SK-N-SH treated with all-trans-retinoic acid at 6 μM for 48 hours (cell line): ENCODE data around the gene NCAM1.

Source experiments
- GLIS3 ChIP-seq: fragments of 250-450 bp; sonication (Bioruptor Pico); IDR thresholded peaks from 2 replicates; pipeline ENCODE4 v1.5.0; 2020; ENCODE audit warnings: mild to moderate bottlenecking, moderate library complexity
- OSR1 ChIP-seq: fragments of 250-450 bp; sonication (Bioruptor Pico); IDR thresholded peaks from 2 replicates; pipeline ENCODE4 v1.8.0; 2022; ENCODE audit warnings: moderate library complexity, mild to moderate bottlenecking, inconsistent platforms
- TCF4 ChIP-seq: fragments of 250-450 bp; sonication (Bioruptor Pico); IDR thresholded peaks from 2 replicates; pipeline ENCODE4 v1.8.0; 2021; ENCODE audit warnings: mild to moderate bottlenecking, moderate library complexity, borderline replicate concordance
- ZC3H10 ChIP-seq: fragments of 250-450 bp; sonication (Bioruptor Pico); IDR thresholded peaks from 2 replicates; pipeline ENCODE4 v1.5.1; 2021; ENCODE audit warnings: mild to moderate bottlenecking, moderate library complexity
- ZFP3 ChIP-seq: fragments of 250-450 bp; sonication (Bioruptor Pico); IDR thresholded peaks from 2 replicates; pipeline ENCODE4 v1.5.0; 2020; ENCODE audit warnings: mild to moderate bottlenecking, moderate library complexity
- ZFP30 ChIP-seq: fragments of 450-650 bp; formaldehyde crosslinking; IDR thresholded peaks from 2 replicates; pipeline ENCODE4 v1.5.0; 2022; ENCODE audit warnings: mild to moderate bottlenecking, moderate library complexity

DNA sequence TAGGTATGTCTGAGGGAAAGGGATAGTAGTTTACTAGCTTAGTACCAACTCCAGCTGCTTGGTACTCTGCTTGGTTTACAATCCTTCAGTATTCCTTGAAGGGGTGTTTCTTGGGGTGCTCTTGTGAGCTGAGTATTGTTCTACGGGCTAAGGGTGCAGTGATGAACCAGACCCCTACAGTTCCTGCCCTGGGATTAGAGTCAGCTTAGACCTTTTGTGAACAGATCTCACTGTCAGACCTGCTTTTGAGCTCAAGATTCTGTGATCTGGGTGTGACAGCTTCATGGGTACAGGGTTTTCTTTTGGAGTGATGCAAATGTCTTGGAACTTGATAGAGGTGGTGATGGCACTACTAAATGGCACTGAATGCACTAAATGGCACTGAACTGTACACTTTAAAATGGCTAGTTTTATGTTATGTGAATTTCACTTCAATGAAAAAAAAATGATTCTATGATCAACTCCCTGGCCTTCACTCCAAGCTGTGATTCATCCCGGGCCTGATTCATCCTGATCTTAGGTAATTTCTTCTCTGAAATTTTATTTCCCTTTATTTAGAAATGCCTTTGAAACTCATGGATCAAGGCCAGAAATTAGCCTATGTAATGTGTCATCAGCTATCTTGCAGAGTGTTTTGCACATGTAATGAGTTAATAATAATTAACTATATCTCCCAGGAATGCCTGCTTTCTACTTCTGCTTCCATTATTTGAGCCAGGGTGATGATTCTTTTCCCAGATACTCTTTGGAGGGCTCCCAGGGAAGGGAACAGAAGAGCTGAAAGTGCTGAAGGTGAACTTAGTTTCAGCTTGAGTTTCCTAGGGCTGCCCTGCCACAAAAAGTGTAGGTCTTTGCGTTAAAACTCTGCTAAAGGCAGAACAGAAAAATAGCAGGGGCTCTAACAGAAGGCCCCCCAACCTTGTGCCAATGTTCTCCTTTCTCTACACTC, 87.9 kb downstream of the NCAM1 start:
- TF ChIP-seq GLIS3 (CRISPR knock-in tag) (no peak), ZC3H10 (CRISPR knock-in tag) (no peak), OSR1 (CRISPR knock-in tag) (no peak), ZFP30 (CRISPR knock-in tag) (no peak), TCF4 (CRISPR knock-in tag) (no peak), ZFP3 (CRISPR knock-in tag) (no peak)
